Renal pelvis (tissue), 4 donors: ENCODE results near the gene FCGR3B. TPM values are rescaled to one million over a fixed set of nuclear protein-coding genes. Genes with fewer than 3 reads are reported as not detected.
"Not testable (repeated sequence)": the region's sequence is repeated elsewhere in the genome, so short reads cannot be mapped to it uniquely, and the experiment has no call there.

Source experiments
- DNase-seq: peaks from one replicate; pipeline ENCODE4 v3.0.0-alpha.2; 2013
- polyA plus RNA-seq, 3 donors: library from polyadenylated mRNA; unstranded; fragments of 120-200 nt; gene quantifications; one replicate each; pipeline ENCODE4 v1.2.1, GENCODE V29; 2013; ENCODE audit not compliant: insufficient read length in 3 of 3

FCGR3B gene
- polyA plus RNA-seq, 3 donors = 0.25 to 0.38 TPM; not detected in 1

GRCh38 chr1:161639203-161639602 is 8.2 kb upstream of the FCGR3B start:
- DNase-seq = not testable (repeated sequence)

- DNase-seq = not testable (repeated sequence)
These were observed 7.4 kb upstream of the FCGR3B start for GRCh38 chr1:161638251-161638993.

- not testable (repeated sequence) for DNase-seq
These were observed 6.0 kb upstream of the FCGR3B start for GRCh38 chr1:161636976-161637375.

- DNase-seq = not testable (repeated sequence)
These were observed 5.3 kb upstream of the FCGR3B start for GRCh38 chr1:161636189-161636782.

GRCh38 chr1:161634993-161635392 is 4.0 kb upstream of the FCGR3B start:
- DNase-seq = not testable (repeated sequence)

- DNase-seq = not testable (repeated sequence)
These were observed 741 bp downstream of the FCGR3B start for GRCh38 chr1:161630128-161630742.

GRCh38 chr1:161626445-161627146 is 4.4 kb downstream of the FCGR3B start:
- not testable (repeated sequence) for DNase-seq

GRCh38 chr1:161624605-161625004 is 6.4 kb downstream of the FCGR3B start:
- not testable (repeated sequence) for DNase-seq

- not testable (repeated sequence) for DNase-seq
These were observed 7.5 kb downstream of the FCGR3B start for GRCh38 chr1:161623401-161624051.

GRCh38 chr1:161622054-161622453 is 8.9 kb downstream of the FCGR3B start:
- DNase-seq = not testable (repeated sequence)

GRCh38 chr1:161621181-161622000 is 9.6 kb downstream of the FCGR3B start:
- not testable (repeated sequence) for DNase-seq

GRCh38 chr1:161620399-161620798 is 10.6 kb downstream of the FCGR3B start:
- DNase-seq = not testable (repeated sequence)

GRCh38 chr1:161618517-161618916 is 12.5 kb downstream of the FCGR3B start:
- not testable (repeated sequence) for DNase-seq

- not testable (repeated sequence) for DNase-seq
These were observed 14.6 kb downstream of the FCGR3B start for GRCh38 chr1:161616417-161616816.

- DNase-seq = peak; percentile 57
These were observed 17.8 kb downstream of the FCGR3B start for GRCh38 chr1:161613142-161613514.

- DNase-seq = peak; percentile 96
These were observed 18.4 kb downstream of the FCGR3B start for GRCh38 chr1:161612322-161613141.

GRCh38 chr1:161611866-161612321 is 19.1 kb downstream of the FCGR3B start:
- peak; percentile 37 for DNase-seq

- not testable (repeated sequence) for DNase-seq
These were observed 20.8 kb downstream of the FCGR3B start for GRCh38 chr1:161610198-161610597.

- DNase-seq = not testable (repeated sequence)
These were observed 24.2 kb downstream of the FCGR3B start for GRCh38 chr1:161606541-161607336.
